ENCODE data around the gene ACSF2. TPM values are rescaled to one million over a fixed set of nuclear protein-coding genes. Genes with fewer than 3 reads are reported as not detected.

Gene ACSF2
- total RNA-seq, 1 donor from 2014 or later = 17.9 TPM

- ATAC-seq (ENCODE audit: low read depth) (no peak), DNase-seq (no peak)
- Mint-ChIP-seq H3K4me3 (no peak overlapping the region), H3K9me3 (no peaks in the 10 kb centered on the region), H3K27me3 (no peaks in the 10 kb centered on the region), H3K27ac (no peak overlapping the region), H3K36me3 (ENCODE audit: low read depth) (peaks cover 48% of the 10 kb centered on the region), H3K4me1 (peaks cover 11% of the 10 kb centered on the region)
- ChIA-PET POLR2A (no interaction called here), CTCF (interaction anchor here (0.9 to 3.1 kb wide), 5 partner anchors 17 to 142 kb away, joined by 3 to 11 read pairs (median 5); no protein-coding TSS in a partner anchor)
- intact Hi-C loops (cut with micrococcal nuclease) = no loop called here
- no peak for TF ChIP-seq CTCF (IDR thresholded peaks at IDR 0.05)
These were observed 58.6 kb downstream of the ACSF2 start for GRCh38 chr17:50484386-50485155.

GRCh38 chr17:50487213-50488096, 61.4 kb downstream of the ACSF2 start:
- Mint-ChIP-seq H3K4me3 (no peak overlapping the region), H3K4me1 (peaks cover 3% of the 10 kb centered on the region), H3K27ac (no peak overlapping the region), H3K36me3 (ENCODE audit: low read depth) (peaks cover 39% of the 10 kb centered on the region), H3K27me3 (no peaks in the 10 kb centered on the region), H3K9me3 (no peaks in the 10 kb centered on the region)
- ChIA-PET POLR2A (no interaction called here), CTCF (no interaction called here)
- intact Hi-C loops (cut with micrococcal nuclease) = no loop called here
- no peak for DNase-seq
- no peak for TF ChIP-seq CTCF (IDR thresholded peaks at IDR 0.05)
- ATAC-seq (ENCODE audit: low read depth) = no peak

- no peak overlapping the region for H3K4me3 Mint-ChIP-seq
- ChIA-PET POLR2A (no interaction called here), CTCF (no interaction called here)
- no peak overlapping the region for H3K27ac Mint-ChIP-seq
- DNase-seq = no peak
- ATAC-seq (ENCODE audit: low read depth) = no peak
- H3K27me3 Mint-ChIP-seq = no peaks in the 10 kb centered on the region
- H3K4me1 Mint-ChIP-seq = no peaks in the 10 kb centered on the region
- H3K36me3 Mint-ChIP-seq (ENCODE audit: low read depth) = peaks cover 26% of the 10 kb centered on the region
- no peak for TF ChIP-seq CTCF (IDR thresholded peaks at IDR 0.05)
- H3K9me3 Mint-ChIP-seq = no peaks in the 10 kb centered on the region
- intact Hi-C loops (cut with micrococcal nuclease) = no loop called here
These were observed 62.9 kb downstream of the ACSF2 start for GRCh38 chr17:50488880-50489279.

- Mint-ChIP-seq H3K4me1 (no peaks in the 10 kb centered on the region), H3K27me3 (peaks cover under 1% of the 10 kb centered on the region), H3K9me3 (no peaks in the 10 kb centered on the region), H3K36me3 (ENCODE audit: low read depth) (peaks cover 3% of the 10 kb centered on the region), H3K27ac (no peak overlapping the region), H3K4me3 (no peak overlapping the region)
- intact Hi-C loops (cut with micrococcal nuclease) = no loop called here
- DNase-seq (no peak), ATAC-seq (ENCODE audit: low read depth) (no peak)
- ChIA-PET POLR2A (no interaction called here), CTCF (no interaction called here)
- TF ChIP-seq CTCF (IDR thresholded peaks at IDR 0.05) = no peak
These were observed 65.5 kb downstream of the ACSF2 start for GRCh38 chr17:50491505-50491904.

- ATAC-seq (ENCODE audit: low read depth) = no peak
- no peak overlapping the region for H3K4me3 Mint-ChIP-seq
- no peaks in the 10 kb centered on the region for H3K4me1 Mint-ChIP-seq
- no peak for DNase-seq
- TF ChIP-seq CTCF (IDR thresholded peaks at IDR 0.05) = no peak
- intact Hi-C loops (cut with micrococcal nuclease) = no loop called here
- no peak overlapping the region for H3K27ac Mint-ChIP-seq
- CTCF ChIA-PET = interaction anchor here (0.6 kb wide), 1 partner anchor 10 kb away, joined by 3 read pairs; no protein-coding TSS in a partner anchor
- peaks cover 2% of the 10 kb centered on the region for H3K27me3 Mint-ChIP-seq
- peaks cover 2% of the 10 kb centered on the region for H3K36me3 Mint-ChIP-seq (ENCODE audit: low read depth)
- no peaks in the 10 kb centered on the region for H3K9me3 Mint-ChIP-seq
- POLR2A ChIA-PET = no interaction called here
These were observed 66.2 kb downstream of the ACSF2 start for GRCh38 chr17:50492214-50492613.

Measured in activated B cell treated with CpG ODN at 0.5 μM for 24 hours (primary cell).